ENCODE results near the gene GFPT2. TPM values are rescaled to one million over a fixed set of nuclear protein-coding genes. Genes with fewer than 3 reads are reported as not detected.
A peak's percentile ranks its signal among the peaks of the same experiment; 100 is the strongest.

Gene GFPT2
- total and polyA plus RNA-seq, 2 of the 8 experiments (the other 6 are each of a cell fraction or from before 2014, with no cell fraction given): 83.7 to 143 TPM

GRCh38 chr5:180328296-180329137 lies 24.6 kb downstream of the GFPT2 start (continued):
- TF ChIP-seq MAX (IDR thresholded peaks at IDR 0.05) (peak; percentile 42; the same call in 1 of the 2 replicates), SP4 (IDR thresholded peaks at IDR 0.05; ENCODE audit: low read length) (no peak), YY1 (IDR thresholded peaks at IDR 0.05; ENCODE audit: low read depth, low read length) (no peak), CREB1 (IDR thresholded peaks at IDR 0.05) (peak; percentile 68; the same call in 1 of the 2 replicates), RAD21 (IDR thresholded peaks at IDR 0.05 in 1 of 2, conservative IDR thresholded peaks at IDR 0.05 in 1 of 2; ENCODE audit: low read depth in 2 of 2, low read length in 2 of 2) (peak; percentile 47 to 70), JUND (IDR thresholded peaks at IDR 0.05; ENCODE audit: low read length) (no peak), RFX5 (IDR thresholded peaks at IDR 0.05; ENCODE audit: borderline replicate concordance, low read depth, low read length) (no peak), POLR2A (IDR thresholded peaks at IDR 0.05; ENCODE audit: control extremely low read depth in 1 of 2, low read depth in 2 of 2, low read length in 2 of 2) (peak in 1 of 2 experiments; percentile 51; a peak in 2 of 3 replicates), POLR2AphosphoS5 (IDR thresholded peaks at IDR 0.05; ENCODE audit: low read depth, low read length) (0 out of 2 replicates have a peak, but pooled peaks have one; percentile 6), TBP (IDR thresholded peaks at IDR 0.05; ENCODE audit: low read depth, low read length) (no peak), RXRA (IDR thresholded peaks at IDR 0.05; ENCODE audit: insufficient read depth, low read depth, low read length) (no peak), KDM1A (IDR thresholded peaks at IDR 0.05; ENCODE audit: borderline replicate concordance, low read length) (peak; percentile 72; the same call in 1 of the 2 replicates)

Data from H1 (cell line).